SK-N-SH treated with all-trans-retinoic acid at 6 μM for 48 hours (cell line): ENCODE results near the gene ERO1B.
A peak's percentile ranks its signal among the peaks of the same experiment; 100 is the strongest.

Experiments
- ATAC-seq: fragments of 200-7000 bp; cut with Tn5 transposase; 3 replicates; pipeline ENCODE4 v1.9.1; 2020; ENCODE audit warnings: mild to moderate bottlenecking, moderate library complexity
- ARNTL ChIP-seq: fragments of 450-650 bp; formaldehyde crosslinking; IDR thresholded peaks from 2 replicates; pipeline ENCODE4 v1.5.0; 2020; ENCODE audit warnings: low read depth, mild to moderate bottlenecking, moderate library complexity, borderline replicate concordance
- BACH2 ChIP-seq: fragments of 250-450 bp; sonication (Bioruptor Pico); IDR thresholded peaks from 2 replicates; pipeline ENCODE4 v1.9.0; 2021; ENCODE audit warnings: mild to moderate bottlenecking, borderline replicate concordance
- CSDC2 ChIP-seq: fragments of 250-450 bp; sonication (Bioruptor Pico); IDR thresholded peaks from 2 replicates; pipeline ENCODE4 v1.5.0; 2020; ENCODE audit warnings: mild to moderate bottlenecking, moderate library complexity
- ESRRG ChIP-seq: fragments of 250-450 bp; sonication (Bioruptor Pico); IDR thresholded peaks from 2 replicates; pipeline ENCODE4 v1.6.1; 2021; ENCODE audit warnings: mild to moderate bottlenecking
- GLIS3 ChIP-seq: fragments of 250-450 bp; sonication (Bioruptor Pico); IDR thresholded peaks from 2 replicates; pipeline ENCODE4 v1.5.0; 2020; ENCODE audit warnings: mild to moderate bottlenecking, moderate library complexity
- ISL1 ChIP-seq: fragments of 250-450 bp; sonication (Bioruptor Pico); IDR thresholded peaks from 2 replicates; pipeline ENCODE4 v2.1.2; 2022; ENCODE audit warnings: mild to moderate bottlenecking, moderate library complexity
- OSR1 ChIP-seq: fragments of 250-450 bp; sonication (Bioruptor Pico); IDR thresholded peaks from 2 replicates; pipeline ENCODE4 v1.8.0; 2022; ENCODE audit warnings: moderate library complexity, mild to moderate bottlenecking, inconsistent platforms
- PPARA ChIP-seq: fragments of 250-450 bp; sonication (Bioruptor Pico); IDR thresholded peaks from 2 replicates; pipeline ENCODE4 v1.5.0; 2020; ENCODE audit warnings: mild to moderate bottlenecking, borderline replicate concordance
- RARB ChIP-seq: fragments of 250-450 bp; sonication (Bioruptor Pico); IDR thresholded peaks from 2 replicates; pipeline ENCODE4 v1.8.0; 2021; ENCODE audit warnings: mild to moderate bottlenecking, moderate library complexity
- SNAI2 ChIP-seq: fragments of 250-450 bp; sonication (Bioruptor Pico); IDR thresholded peaks from 2 replicates; pipeline ENCODE4 v1.5.0; 2020; ENCODE audit warnings: mild to moderate bottlenecking, moderate library complexity
- TCF4 ChIP-seq: fragments of 250-450 bp; sonication (Bioruptor Pico); IDR thresholded peaks from 2 replicates; pipeline ENCODE4 v1.8.0; 2021; ENCODE audit warnings: mild to moderate bottlenecking, moderate library complexity, borderline replicate concordance
- TOX ChIP-seq: fragments of 250-450 bp; sonication (Bioruptor Pico); IDR thresholded peaks from 2 replicates; pipeline ENCODE4 v1.8.0; 2021; ENCODE audit warnings: mild to moderate bottlenecking, moderate library complexity, borderline replicate concordance
- ZC3H10 ChIP-seq: fragments of 250-450 bp; sonication (Bioruptor Pico); IDR thresholded peaks from 2 replicates; pipeline ENCODE4 v1.5.1; 2021; ENCODE audit warnings: mild to moderate bottlenecking, moderate library complexity
- ZFP3 ChIP-seq: fragments of 250-450 bp; sonication (Bioruptor Pico); IDR thresholded peaks from 2 replicates; pipeline ENCODE4 v1.5.0; 2020; ENCODE audit warnings: mild to moderate bottlenecking, moderate library complexity
- ZFP30 ChIP-seq: fragments of 450-650 bp; formaldehyde crosslinking; IDR thresholded peaks from 2 replicates; pipeline ENCODE4 v1.5.0; 2022; ENCODE audit warnings: mild to moderate bottlenecking, moderate library complexity
- ZNF565 ChIP-seq: fragments of 450-650 bp; formaldehyde crosslinking; conservative IDR thresholded peaks from 2 replicates; pipeline ENCODE4 v1.5.0; 2020; ENCODE audit warnings: low read depth, mild to moderate bottlenecking, moderate library complexity
- ZNF70 ChIP-seq: fragments of 450-650 bp; formaldehyde crosslinking; IDR thresholded peaks from 2 replicates; pipeline ENCODE4 v1.5.0; 2020; ENCODE audit warnings: mild to moderate bottlenecking, moderate library complexity
- TF ChIP-seq, protein P1 (sequence below): fragments of 250-450 bp; sonication (Bioruptor Pico); IDR thresholded peaks from 2 replicates; pipeline ENCODE4 v1.5.1; 2021; ENCODE audit warnings: mild to moderate bottlenecking, moderate library complexity
- TF ChIP-seq, protein P2 (sequence below): fragments of 250-450 bp; sonication (Bioruptor Pico); IDR thresholded peaks from 2 replicates; pipeline ENCODE4 v1.8.0; 2021; ENCODE audit warnings: low read depth, mild to moderate bottlenecking, moderate library complexity, borderline replicate concordance
- TF ChIP-seq, protein P3 (sequence below): fragments of 250-450 bp; sonication (Bioruptor Pico); IDR thresholded peaks from 2 replicates; pipeline ENCODE4 v1.5.0; 2020; ENCODE audit warnings: mild to moderate bottlenecking, moderate library complexity
- TF ChIP-seq, protein P4 (sequence below): fragments of 250-450 bp; sonication (Bioruptor Pico); IDR thresholded peaks from 2 replicates; pipeline ENCODE4 v1.5.1; 2020; ENCODE audit warnings: low read depth, mild to moderate bottlenecking, moderate library complexity

Gene ERO1B

DNA sequence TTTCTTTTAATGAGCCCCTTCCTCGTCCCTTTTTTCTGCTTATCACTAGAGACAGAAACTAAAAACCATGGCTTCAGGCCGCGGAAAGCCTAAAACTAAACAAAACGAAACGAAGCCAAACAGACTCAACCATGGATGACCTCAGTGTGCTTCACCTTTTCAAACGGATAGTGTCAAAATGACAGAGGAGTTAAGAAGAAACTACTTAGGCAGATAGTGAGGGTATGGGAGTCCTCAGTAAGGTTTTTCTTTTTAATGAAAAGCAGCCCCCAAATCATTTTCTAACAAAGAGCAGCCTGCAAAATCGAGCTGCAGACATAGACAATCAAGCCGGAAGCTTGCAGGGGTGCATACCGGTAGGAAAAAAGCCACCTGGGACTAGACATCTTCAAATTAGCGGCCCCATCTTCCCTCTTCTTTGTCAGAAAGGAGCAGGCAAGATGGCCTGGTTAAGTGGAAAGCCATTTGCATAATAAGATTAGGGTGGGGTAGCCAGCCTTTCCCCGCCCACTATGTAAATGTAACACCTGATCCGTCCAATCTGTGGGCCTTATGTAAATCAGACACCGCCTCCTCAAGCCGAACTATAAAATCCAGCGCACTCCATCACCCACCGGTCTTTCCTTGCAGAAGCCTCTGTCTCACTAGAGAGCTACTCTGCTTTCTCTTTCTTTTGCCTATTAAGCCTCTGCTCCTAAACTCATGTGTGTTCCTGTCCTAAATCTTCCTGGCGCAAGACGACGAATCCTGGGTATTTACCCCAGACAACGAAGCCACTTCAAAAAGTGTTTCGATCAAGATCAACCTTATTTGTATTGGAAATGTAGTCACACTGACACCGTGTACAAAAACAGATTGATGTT, 6.2 kb upstream of the ERO1B start:
- no peak for TF ChIP-seq ESRRG (CRISPR knock-in tag)
- no peak for TF ChIP-seq CSDC2 (CRISPR knock-in tag)
- TF ChIP-seq, all 23 proteins: peak for 0
- ATAC-seq, result peak; percentile 45

DNA sequence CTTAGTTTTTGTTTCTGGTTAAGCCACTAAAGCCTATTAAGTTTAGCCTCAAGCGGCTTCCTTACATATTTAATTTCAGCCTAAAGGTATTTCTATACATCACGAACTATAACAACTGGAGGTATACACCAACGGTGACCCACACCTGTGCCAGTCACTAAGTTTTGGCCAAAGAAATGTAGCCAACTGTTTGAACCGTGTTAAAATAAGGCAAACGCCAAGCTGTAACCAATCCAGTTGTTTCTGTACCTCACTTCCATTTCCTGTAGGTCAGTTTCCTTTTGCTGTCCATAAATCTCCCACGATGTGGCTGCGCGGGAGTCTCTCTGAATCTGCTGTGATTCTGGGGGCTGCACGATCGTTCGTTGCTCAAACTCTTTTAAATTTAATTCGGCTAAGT, 5.6 kb upstream of the ERO1B start:
- no peak for ATAC-seq
- TF ChIP-seq, protein P1, sequence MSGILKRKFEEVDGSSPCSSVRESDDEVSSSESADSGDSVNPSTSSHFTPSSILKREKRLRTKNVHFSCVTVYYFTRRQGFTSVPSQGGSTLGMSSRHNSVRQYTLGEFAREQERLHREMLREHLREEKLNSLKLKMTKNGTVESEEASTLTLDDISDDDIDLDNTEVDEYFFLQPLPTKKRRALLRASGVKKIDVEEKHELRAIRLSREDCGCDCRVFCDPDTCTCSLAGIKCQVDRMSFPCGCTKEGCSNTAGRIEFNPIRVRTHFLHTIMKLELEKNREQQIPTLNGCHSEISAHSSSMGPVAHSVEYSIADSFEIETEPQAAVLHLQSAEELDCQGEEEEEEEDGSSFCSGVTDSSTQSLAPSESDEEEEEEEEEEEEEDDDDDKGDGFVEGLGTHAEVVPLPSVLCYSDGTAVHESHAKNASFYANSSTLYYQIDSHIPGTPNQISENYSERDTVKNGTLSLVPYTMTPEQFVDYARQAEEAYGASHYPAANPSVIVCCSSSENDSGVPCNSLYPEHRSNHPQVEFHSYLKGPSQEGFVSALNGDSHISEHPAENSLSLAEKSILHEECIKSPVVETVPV, result no peak
- TF ChIP-seq OSR1 (CRISPR knock-in tag) (no peak), GLIS3 (CRISPR knock-in tag) (no peak)

DNA sequence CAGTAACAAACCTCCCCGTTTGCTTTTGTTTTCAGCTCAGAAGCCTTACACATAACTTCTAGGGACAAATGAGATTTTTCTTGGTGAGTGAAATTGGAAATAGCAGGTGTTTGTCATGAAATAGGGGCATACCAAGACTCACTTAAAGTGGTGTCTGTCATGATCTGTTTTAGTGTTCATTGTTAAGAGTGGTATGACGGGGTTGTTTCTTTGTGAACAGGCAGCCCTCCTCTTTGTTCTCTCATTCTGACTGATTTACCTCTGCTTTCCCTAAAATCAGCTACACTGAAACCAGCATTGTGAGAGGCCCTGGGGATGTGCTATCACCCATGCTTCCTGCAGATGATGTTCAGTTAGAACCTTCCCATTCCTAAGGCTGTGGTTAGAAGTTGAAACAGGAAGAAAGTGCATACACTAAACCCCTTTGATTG, 2.5 kb upstream of the ERO1B start:
- TF ChIP-seq ARNTL (CRISPR knock-in tag) (no peak), ZFP30 (CRISPR knock-in tag) (no peak), TCF4 (no peak), ESRRG (CRISPR knock-in tag) (no peak), CSDC2 (CRISPR knock-in tag) (no peak), ZNF70 (CRISPR knock-in tag) (no peak), RARB (CRISPR knock-in tag) (no peak), TOX (CRISPR knock-in tag) (no peak), SNAI2 (CRISPR knock-in tag) (no peak), ZC3H10 (CRISPR knock-in tag) (no peak), GLIS3 (CRISPR knock-in tag) (no peak)
- TF ChIP-seq, protein P1, result no peak
- TF ChIP-seq, protein P2, sequence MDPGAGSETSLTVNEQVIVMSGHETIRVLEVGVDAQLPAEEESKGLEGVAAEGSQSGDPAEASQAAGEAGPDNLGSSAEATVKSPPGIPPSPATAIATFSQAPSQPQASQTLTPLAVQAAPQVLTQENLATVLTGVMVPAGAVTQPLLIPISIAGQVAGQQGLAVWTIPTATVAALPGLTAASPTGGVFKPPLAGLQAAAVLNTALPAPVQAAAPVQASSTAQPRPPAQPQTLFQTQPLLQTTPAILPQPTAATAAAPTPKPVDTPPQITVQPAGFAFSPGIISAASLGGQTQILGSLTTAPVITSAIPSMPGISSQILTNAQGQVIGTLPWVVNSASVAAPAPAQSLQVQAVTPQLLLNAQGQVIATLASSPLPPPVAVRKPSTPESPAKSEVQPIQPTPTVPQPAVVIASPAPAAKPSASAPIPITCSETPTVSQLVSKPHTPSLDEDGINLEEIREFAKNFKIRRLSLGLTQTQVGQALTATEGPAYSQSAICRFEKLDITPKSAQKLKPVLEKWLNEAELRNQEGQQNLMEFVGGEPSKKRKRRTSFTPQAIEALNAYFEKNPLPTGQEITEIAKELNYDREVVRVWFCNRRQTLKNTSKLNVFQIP, result no peak
- TF ChIP-seq, protein P3, sequence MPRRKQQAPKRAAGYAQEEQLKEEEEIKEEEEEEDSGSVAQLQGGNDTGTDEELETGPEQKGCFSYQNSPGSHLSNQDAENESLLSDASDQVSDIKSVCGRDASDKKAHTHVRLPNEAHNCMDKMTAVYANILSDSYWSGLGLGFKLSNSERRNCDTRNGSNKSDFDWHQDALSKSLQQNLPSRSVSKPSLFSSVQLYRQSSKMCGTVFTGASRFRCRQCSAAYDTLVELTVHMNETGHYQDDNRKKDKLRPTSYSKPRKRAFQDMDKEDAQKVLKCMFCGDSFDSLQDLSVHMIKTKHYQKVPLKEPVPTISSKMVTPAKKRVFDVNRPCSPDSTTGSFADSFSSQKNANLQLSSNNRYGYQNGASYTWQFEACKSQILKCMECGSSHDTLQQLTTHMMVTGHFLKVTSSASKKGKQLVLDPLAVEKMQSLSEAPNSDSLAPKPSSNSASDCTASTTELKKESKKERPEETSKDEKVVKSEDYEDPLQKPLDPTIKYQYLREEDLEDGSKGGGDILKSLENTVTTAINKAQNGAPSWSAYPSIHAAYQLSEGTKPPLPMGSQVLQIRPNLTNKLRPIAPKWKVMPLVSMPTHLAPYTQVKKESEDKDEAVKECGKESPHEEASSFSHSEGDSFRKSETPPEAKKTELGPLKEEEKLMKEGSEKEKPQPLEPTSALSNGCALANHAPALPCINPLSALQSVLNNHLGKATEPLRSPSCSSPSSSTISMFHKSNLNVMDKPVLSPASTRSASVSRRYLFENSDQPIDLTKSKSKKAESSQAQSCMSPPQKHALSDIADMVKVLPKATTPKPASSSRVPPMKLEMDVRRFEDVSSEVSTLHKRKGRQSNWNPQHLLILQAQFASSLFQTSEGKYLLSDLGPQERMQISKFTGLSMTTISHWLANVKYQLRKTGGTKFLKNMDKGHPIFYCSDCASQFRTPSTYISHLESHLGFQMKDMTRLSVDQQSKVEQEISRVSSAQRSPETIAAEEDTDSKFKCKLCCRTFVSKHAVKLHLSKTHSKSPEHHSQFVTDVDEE (CRISPR knock-in tag), result no peak
- TF ChIP-seq, protein P4, sequence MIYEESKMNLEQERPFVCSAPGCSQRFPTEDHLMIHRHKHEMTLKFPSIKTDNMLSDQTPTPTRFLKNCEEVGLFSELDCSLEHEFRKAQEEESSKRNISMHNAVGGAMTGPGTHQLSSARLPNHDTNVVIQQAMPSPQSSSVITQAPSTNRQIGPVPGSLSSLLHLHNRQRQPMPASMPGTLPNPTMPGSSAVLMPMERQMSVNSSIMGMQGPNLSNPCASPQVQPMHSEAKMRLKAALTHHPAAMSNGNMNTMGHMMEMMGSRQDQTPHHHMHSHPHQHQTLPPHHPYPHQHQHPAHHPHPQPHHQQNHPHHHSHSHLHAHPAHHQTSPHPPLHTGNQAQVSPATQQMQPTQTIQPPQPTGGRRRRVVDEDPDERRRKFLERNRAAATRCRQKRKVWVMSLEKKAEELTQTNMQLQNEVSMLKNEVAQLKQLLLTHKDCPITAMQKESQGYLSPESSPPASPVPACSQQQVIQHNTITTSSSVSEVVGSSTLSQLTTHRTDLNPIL (CRISPR knock-in tag), result no peak
- no peak for ATAC-seq

DNA sequence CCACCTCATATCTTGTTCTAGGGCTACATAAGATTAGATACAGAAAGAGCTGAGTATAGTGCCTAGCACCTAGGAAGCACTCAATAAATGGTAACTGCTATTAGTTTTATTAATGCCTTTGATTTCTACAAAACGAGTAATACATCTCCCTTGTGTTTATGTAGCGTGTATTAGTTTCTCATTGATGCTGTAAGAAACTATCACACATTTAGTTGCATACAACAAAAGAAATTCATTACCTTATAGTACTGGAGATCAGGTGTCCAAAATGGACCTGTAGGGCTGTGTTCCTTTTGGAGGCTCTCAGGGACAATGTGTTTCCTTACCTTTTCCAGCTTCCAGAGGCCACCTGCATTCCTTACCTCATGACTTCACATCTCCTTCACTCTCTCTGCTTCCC, 961 bp upstream of the ERO1B start:
- ATAC-seq, result no peak

More for the DNA sequence above, 961 bp upstream of the ERO1B start:
- TF ChIP-seq TOX (CRISPR knock-in tag) (no peak), ZFP3 (CRISPR knock-in tag) (no peak), ZC3H10 (CRISPR knock-in tag) (no peak), GLIS3 (CRISPR knock-in tag) (no peak), ZNF565 (CRISPR knock-in tag) (no peak), ARNTL (CRISPR knock-in tag) (no peak), ESRRG (CRISPR knock-in tag) (no peak), BACH2 (CRISPR knock-in tag) (no peak), RARB (CRISPR knock-in tag) (no peak), OSR1 (CRISPR knock-in tag) (no peak), ISL1 (CRISPR knock-in tag) (no peak), TCF4 (no peak), PPARA (CRISPR knock-in tag) (no peak)
- TF ChIP-seq, protein P2, result no peak
- TF ChIP-seq, protein P4 (CRISPR knock-in tag), result no peak
